ENCODE measurements around the gene CCDC54.

DNA sequence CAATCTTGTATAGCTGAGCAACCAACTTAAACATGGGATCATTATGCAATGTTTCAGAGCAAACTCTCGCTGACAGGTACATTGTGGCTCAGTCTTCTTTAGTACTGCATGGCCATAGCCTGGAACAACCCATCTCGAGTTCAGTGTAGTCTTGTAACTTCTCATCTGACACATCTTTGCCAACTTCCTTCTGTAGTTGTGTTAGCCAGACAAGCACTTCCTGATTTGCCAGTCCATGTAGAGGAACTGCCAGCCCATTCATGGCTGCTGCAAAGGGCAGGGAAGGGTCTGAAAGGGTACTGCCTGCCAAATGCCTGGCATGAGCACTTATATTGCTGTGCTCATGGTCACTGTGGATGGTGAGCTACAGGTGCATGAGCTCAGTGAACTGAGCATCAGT is 49.2 kb upstream of the CCDC54 start:
- TF ChIP-seq, protein P1, sequence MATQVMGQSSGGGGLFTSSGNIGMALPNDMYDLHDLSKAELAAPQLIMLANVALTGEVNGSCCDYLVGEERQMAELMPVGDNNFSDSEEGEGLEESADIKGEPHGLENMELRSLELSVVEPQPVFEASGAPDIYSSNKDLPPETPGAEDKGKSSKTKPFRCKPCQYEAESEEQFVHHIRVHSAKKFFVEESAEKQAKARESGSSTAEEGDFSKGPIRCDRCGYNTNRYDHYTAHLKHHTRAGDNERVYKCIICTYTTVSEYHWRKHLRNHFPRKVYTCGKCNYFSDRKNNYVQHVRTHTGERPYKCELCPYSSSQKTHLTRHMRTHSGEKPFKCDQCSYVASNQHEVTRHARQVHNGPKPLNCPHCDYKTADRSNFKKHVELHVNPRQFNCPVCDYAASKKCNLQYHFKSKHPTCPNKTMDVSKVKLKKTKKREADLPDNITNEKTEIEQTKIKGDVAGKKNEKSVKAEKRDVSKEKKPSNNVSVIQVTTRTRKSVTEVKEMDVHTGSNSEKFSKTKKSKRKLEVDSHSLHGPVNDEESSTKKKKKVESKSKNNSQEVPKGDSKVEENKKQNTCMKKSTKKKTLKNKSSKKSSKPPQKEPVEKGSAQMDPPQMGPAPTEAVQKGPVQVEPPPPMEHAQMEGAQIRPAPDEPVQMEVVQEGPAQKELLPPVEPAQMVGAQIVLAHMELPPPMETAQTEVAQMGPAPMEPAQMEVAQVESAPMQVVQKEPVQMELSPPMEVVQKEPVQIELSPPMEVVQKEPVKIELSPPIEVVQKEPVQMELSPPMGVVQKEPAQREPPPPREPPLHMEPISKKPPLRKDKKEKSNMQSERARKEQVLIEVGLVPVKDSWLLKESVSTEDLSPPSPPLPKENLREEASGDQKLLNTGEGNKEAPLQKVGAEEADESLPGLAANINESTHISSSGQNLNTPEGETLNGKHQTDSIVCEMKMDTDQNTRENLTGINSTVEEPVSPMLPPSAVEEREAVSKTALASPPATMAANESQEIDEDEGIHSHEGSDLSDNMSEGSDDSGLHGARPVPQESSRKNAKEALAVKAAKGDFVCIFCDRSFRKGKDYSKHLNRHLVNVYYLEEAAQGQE (IDR thresholded peaks at IDR 0.05; ENCODE audit: low read depth), result no peak
- TF ChIP-seq CEBPB (IDR thresholded peaks at IDR 0.05) (no peak), TAF1 (IDR thresholded peaks at IDR 0.05; ENCODE audit: low read depth) (no peak)

All from Ishikawa (cell line).